HepG2 (cell line): Measurements from ENCODE around the gene CEP97. TPM values are rescaled to one million over a fixed set of nuclear protein-coding genes. Genes with fewer than 3 reads are reported as not detected.

Experiments used
- ATAC-seq: fragments of 200-7000 bp; cut with Tn5 transposase; 3 replicates; pipeline ENCODE4 v1.9.1; 2020; ENCODE audit warnings: mild to moderate bottlenecking, moderate library complexity
- BruUV-seq: library from RNA; stranded (reverse); fragments of 400-500 nt; replicated peaks from 2 replicates; lab custom pipeline; 2021; lab: Mats Ljungman, UMichigan
- CTCF ChIA-PET: fragments of 300-600 bp; formaldehyde crosslinking; extraction: SDS; loops from one replicate; lab custom pipeline; 2021; ENCODE audit warnings: low total read pairs, inconsistent platforms, low intra/inter-chr PET ratio; lab: Yijun Ruan, JAX
- POLR2A ChIA-PET: fragments of 350-600 bp; sonication (Branson Sonifier 250); formaldehyde crosslinking; loops from one replicate; lab custom pipeline; 2020; ENCODE audit warnings: antibody characterized with exemption, inconsistent platforms; lab: Yijun Ruan, JAX
- DNase-seq: peaks from one replicate; pipeline ENCODE4 v3.0.0-alpha.2; 2015; ENCODE audit warnings: low spot score
- FAIRE-seq: peaks from 3 replicates; lab custom pipeline; 2011; peaks lifted over from hg19 to GRCh38; lab: Jason Lieb, UNC
- H2AFZ ChIP-seq: one replicate; pipeline ENCODE4 v1.6.1; 2011; ENCODE audit warnings: low read length, inconsistent platforms
- H3K27ac ChIP-seq: fragments of 300-600 bp; 3 replicates; pipeline ENCODE4 v1.8.0; 2011; ENCODE audit warnings: mixed run types, mild to moderate bottlenecking, mixed read lengths, low read length, inconsistent platforms; ENCODE audit not compliant: insufficient read depth; ENCODE audit errors: extremely low read length
- H3K27me3 ChIP-seq, 2 experiments: fragments of 200-600 bp in 1 of 2; 2 replicates in 1 of 2; 3 replicates in 1 of 2; pipeline versions ENCODE4 v1.6.0 to v1.8.0; 2011; ENCODE audit warnings: low read length in 2 of 2, mild to moderate bottlenecking in 2 of 2, moderate library complexity in 2 of 2, inconsistent platforms in 1 of 2; ENCODE audit not compliant: insufficient read depth in 2 of 2, control insufficient read depth in 1 of 2
- H3K36me3 ChIP-seq, 2 experiments: fragments of 200-600 bp in 1 of 2; replicated peaks in 1 of 2; 2 replicates in 1 of 2; 3 replicates in 1 of 2; pipeline versions ENCODE4 v1.5.1 to v1.8.0; 2011; ENCODE audit warnings: low read length in 2 of 2, inconsistent platforms in 1 of 2; ENCODE audit not compliant: insufficient read depth in 2 of 2, control insufficient read depth in 1 of 2
- H3K4me1 ChIP-seq: 2 replicates; pipeline ENCODE4 v1.5.1; 2012; ENCODE audit warnings: low read length, inconsistent platforms; ENCODE audit not compliant: insufficient read depth
- H3K4me2 ChIP-seq: 2 replicates; pipeline ENCODE4 v1.6.0; 2011; ENCODE audit warnings: low read depth, low read length, inconsistent platforms
- H3K4me3 ChIP-seq, 3 experiments: fragments of 200-600 bp in 1 of 3; sonication (generic), shearing (Covaris generic) in 1 of 3; replicated peaks in 1 of 3; 2 replicates each; pipeline ENCODE4 v1.5.1; 2011 to 2016; ENCODE audit warnings: low read length in 3 of 3, inconsistent platforms in 2 of 3, low read depth in 2 of 3, mild to moderate bottlenecking in 2 of 3, control low read depth in 1 of 3, mixed read lengths in 1 of 3; ENCODE audit not compliant: insufficient read depth in 1 of 3
- H3K79me2 ChIP-seq: one replicate; pipeline ENCODE4 v1.6.1; 2011; ENCODE audit warnings: low read length, inconsistent platforms; ENCODE audit not compliant: insufficient read depth
- H3K9ac ChIP-seq: 2 replicates; pipeline ENCODE4 v1.6.0; 2011; ENCODE audit warnings: mild to moderate bottlenecking, low read depth, low read length, inconsistent platforms; ENCODE audit not compliant: insufficient read depth
- H3K9me3 ChIP-seq: 2 replicates; pipeline ENCODE4 v1.5.1; 2012; ENCODE audit warnings: mild to moderate bottlenecking, low read length
- H4K20me1 ChIP-seq: 2 replicates; pipeline ENCODE4 v1.6.0; 2011; ENCODE audit warnings: inconsistent platforms, mild to moderate bottlenecking, low read length, moderate library complexity; ENCODE audit not compliant: insufficient read depth
- ARNT ChIP-seq: fragments of 450-650 bp; IDR thresholded peaks from 2 replicates; pipeline ENCODE4 v1.6.1; 2017
- SPEN ChIP-seq: sonication (generic); formaldehyde crosslinking; IDR thresholded peaks from 2 replicates; pipeline ENCODE4 v1.5.1; 2020; ENCODE audit warnings: low read depth, mild to moderate bottlenecking, missing genetic modification reagents
- TEAD2 ChIP-seq: sonication (generic); formaldehyde crosslinking; IDR thresholded peaks from 2 replicates; pipeline ENCODE4 v1.9.0; 2021; ENCODE audit warnings: missing genetic modification reagents
- XBP1 ChIP-seq: sonication (generic); formaldehyde crosslinking; IDR thresholded peaks from 2 replicates; pipeline ENCODE4 v1.5.0; 2020; ENCODE audit warnings: missing genetic modification reagents
- ZC3H13 ChIP-seq: sonication (generic); formaldehyde crosslinking; IDR thresholded peaks from 2 replicates; pipeline ENCODE4 v1.8.1; 2023; ENCODE audit warnings: mild to moderate bottlenecking, missing genetic modification reagents, moderate library complexity
- ZNF143 ChIP-seq: sonication (generic); formaldehyde crosslinking; IDR thresholded peaks from 2 replicates; pipeline ENCODE4 v1.4.0; 2020; ENCODE audit warnings: missing genetic modification reagents
- ZNF44 ChIP-seq: sonication (generic); formaldehyde crosslinking; IDR thresholded peaks from 2 replicates; pipeline ENCODE4 v1.5.1; 2020; ENCODE audit warnings: mild to moderate bottlenecking, missing genetic modification reagents
- ZNF446 ChIP-seq: sonication (generic); formaldehyde crosslinking; IDR thresholded peaks from 2 replicates; pipeline ENCODE4 v1.5.0; 2020; ENCODE audit warnings: mild to moderate bottlenecking, missing genetic modification reagents
- WGBS: methylation state at CpG from one replicate; pipeline ENCODE4 v1.1.6; 2017; ENCODE audit warnings: low lambda C conversion rate; 5-methylcytosine and 5-hydroxymethylcytosine counted together
- in situ Hi-C: cut with HindIII; loops from 2 replicates; pipeline ENCODE4 v1.10.0; 2017; ENCODE audit warnings: low pct_unique_long_range_greater_than_20kb; ENCODE audit not compliant: extremely low pct_ligation_motif_present
- intact Hi-C: fragments of 100-400 bp; cut with micrococcal nuclease; formaldehyde crosslinking; loops from one replicate; pipeline ENCODE4 v1.10.0; 2022; ENCODE audit not compliant: unreplicated experiment
- polyA plus RNA-seq, 8 experiments: library from polyadenylated mRNA; depleted of rRNA in 3 of 8; stranded (reverse) in 7 of 8; unstranded in 1 of 8; fragments of >200 nt; fragmentation: Illumina TruSeq in 4 of 8; extraction: Trizol in 4 of 8; gene quantifications; 2 replicates each; pipeline versions ENCODE4 v1.2.1 to v1.2.3, GENCODE V29; 2011 to 2016; ENCODE audit warnings: low read depth in 4 of 8, missing spikeins in 1 of 8, mixed read lengths in 1 of 8; ENCODE audit not compliant: insufficient read depth in 1 of 8
- total RNA-seq, 5 experiments: library from RNA; depleted of rRNA; stranded (reverse); fragments of >200 nt; fragmentation: Illumina TruSeq; extraction: Trizol; gene quantifications; 2 replicates each; pipeline ENCODE4 v1.2.3, GENCODE V29; 2016; ENCODE audit warnings: low read depth in 1 of 5
- TF ChIP-seq, protein P1 (sequence below): sonication (generic); formaldehyde crosslinking; IDR thresholded peaks from 2 replicates; pipeline ENCODE4 v1.5.1; 2020; ENCODE audit warnings: missing genetic modification reagents, mild to moderate bottlenecking, borderline replicate concordance
- TF ChIP-seq, protein P2 (sequence below): sonication (generic); formaldehyde crosslinking; IDR thresholded peaks from 2 replicates; pipeline ENCODE4 v1.9.0; 2022; ENCODE audit warnings: missing genetic modification reagents, mild to moderate bottlenecking, borderline replicate concordance
- TF ChIP-seq, protein P3 (sequence below): sonication (generic); formaldehyde crosslinking; IDR thresholded peaks from 2 replicates; pipeline ENCODE4 v1.4.0; 2020; ENCODE audit warnings: missing genetic modification reagents, borderline replicate concordance

Gene CEP97
- total and polyA plus RNA-seq, 2 of the 13 experiments (the other 11 are each of a cell fraction or from before 2014, with no cell fraction given) = 0.99 to 6.5 TPM

DNA sequence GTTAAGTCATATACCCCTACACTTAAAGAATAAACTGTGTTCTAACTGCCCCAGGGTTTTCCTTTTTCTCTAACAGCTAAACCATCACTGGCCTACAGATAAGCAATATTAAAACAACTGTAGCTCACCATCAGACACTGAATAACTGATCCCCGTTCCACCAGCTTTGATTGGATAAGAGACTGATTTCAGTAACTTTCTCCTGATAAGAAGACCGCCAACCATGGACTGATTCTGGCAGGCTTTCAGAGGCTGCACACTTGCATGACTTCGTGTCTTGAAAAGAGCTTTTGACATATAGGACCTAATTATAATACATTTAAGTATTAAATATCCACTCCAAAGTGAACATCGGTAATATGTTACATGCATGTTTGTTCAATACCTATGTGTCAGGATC lies 15.3 kb upstream of the CEP97 start:
- Histone ChIP-seq H4K20me1 (no peaks in the 10 kb centered on the region), H3K9me3 (no peaks in the 10 kb centered on the region), H3K27ac (no peak overlapping the region), H3K9ac (no peak overlapping the region), H3K79me2 (no peaks in the 10 kb centered on the region), H3K27me3 (no peaks in the 10 kb centered on the region), H3K36me3 (no peaks in the 10 kb centered on the region), H3K4me1 (no peaks in the 10 kb centered on the region), H3K4me2 (no peak overlapping the region), H3K4me3 (no peak overlapping the region), H2AFZ (no peak overlapping the region)
- no peak for TF ChIP-seq ZNF143 (CRISPR knock-in tag)
- no peak for TF ChIP-seq ZNF44 (CRISPR knock-in tag)
- TF ChIP-seq, protein P1, sequence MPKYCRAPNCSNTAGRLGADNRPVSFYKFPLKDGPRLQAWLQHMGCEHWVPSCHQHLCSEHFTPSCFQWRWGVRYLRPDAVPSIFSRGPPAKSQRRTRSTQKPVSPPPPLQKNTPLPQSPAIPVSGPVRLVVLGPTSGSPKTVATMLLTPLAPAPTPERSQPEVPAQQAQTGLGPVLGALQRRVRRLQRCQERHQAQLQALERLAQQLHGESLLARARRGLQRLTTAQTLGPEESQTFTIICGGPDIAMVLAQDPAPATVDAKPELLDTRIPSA = no peak
- no peak for TF ChIP-seq ARNT
- no peak for TF ChIP-seq ZNF446 (CRISPR knock-in tag)
- TF ChIP-seq, protein P2, sequence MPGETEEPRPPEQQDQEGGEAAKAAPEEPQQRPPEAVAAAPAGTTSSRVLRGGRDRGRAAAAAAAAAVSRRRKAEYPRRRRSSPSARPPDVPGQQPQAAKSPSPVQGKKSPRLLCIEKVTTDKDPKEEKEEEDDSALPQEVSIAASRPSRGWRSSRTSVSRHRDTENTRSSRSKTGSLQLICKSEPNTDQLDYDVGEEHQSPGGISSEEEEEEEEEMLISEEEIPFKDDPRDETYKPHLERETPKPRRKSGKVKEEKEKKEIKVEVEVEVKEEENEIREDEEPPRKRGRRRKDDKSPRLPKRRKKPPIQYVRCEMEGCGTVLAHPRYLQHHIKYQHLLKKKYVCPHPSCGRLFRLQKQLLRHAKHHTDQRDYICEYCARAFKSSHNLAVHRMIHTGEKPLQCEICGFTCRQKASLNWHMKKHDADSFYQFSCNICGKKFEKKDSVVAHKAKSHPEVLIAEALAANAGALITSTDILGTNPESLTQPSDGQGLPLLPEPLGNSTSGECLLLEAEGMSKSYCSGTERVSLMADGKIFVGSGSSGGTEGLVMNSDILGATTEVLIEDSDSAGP = no peak
- no peak for TF ChIP-seq XBP1
- TF ChIP-seq SPEN (CRISPR knock-in tag) = no peak
- no peak for TF ChIP-seq TEAD2 (CRISPR knock-in tag)
- TF ChIP-seq, protein P3, sequence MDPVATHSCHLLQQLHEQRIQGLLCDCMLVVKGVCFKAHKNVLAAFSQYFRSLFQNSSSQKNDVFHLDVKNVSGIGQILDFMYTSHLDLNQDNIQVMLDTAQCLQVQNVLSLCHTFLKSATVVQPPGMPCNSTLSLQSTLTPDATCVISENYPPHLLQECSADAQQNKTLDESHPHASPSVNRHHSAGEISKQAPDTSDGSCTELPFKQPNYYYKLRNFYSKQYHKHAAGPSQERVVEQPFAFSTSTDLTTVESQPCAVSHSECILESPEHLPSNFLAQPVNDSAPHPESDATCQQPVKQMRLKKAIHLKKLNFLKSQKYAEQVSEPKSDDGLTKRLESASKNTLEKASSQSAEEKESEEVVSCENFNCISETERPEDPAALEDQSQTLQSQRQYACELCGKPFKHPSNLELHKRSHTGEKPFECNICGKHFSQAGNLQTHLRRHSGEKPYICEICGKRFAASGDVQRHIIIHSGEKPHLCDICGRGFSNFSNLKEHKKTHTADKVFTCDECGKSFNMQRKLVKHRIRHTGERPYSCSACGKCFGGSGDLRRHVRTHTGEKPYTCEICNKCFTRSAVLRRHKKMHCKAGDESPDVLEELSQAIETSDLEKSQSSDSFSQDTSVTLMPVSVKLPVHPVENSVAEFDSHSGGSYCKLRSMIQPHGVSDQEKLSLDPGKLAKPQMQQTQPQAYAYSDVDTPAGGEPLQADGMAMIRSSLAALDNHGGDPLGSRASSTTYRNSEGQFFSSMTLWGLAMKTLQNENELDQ (CRISPR knock-in tag) = no peak
- no peak for TF ChIP-seq ZC3H13
- intact Hi-C loops = no loop called here
- BruUV-seq = no TSS peak
- 21% methylated on average over 4 of the region's 4 CpGs for WGBS
- ChIA-PET CTCF (no interaction called here), POLR2A (no interaction called here)
- in situ Hi-C loops = no loop called here
- no peak for DNase-seq
- no peak for FAIRE-seq
- no peak for ATAC-seq
